ENCODE results near the gene LRP1B.

LRP1B gene

DNA sequence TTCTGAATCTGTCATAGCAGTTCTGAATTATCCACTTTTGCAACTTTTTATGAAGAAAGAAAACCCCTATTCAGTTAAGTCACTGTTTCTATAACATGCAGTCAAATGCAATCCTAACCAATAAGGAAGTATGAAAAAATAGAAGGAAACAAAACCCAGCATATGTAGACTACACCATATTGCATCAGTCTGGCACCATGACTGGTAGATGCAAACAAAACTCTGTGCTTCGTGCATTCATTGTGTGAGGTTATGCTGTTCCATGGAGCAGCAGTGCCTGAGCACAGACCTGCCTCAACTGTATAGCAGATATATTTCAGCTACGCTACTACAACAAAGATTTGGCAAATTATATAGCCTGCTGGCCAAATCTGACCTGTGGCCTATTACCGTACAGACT is 325.5 kb downstream of the LRP1B start:
- Histone ChIP-seq H3K27ac (ENCODE audit: low read depth, low read length) (no peak overlapping the region), H3K4me1 (ENCODE audit: control insufficient read depth, low read length) (no peaks in the 10 kb centered on the region), H3K9me2 (replicated peaks; ENCODE audit: control insufficient read depth, low read length) (no peaks in the 10 kb centered on the region), H3K36me3 (ENCODE audit: control insufficient read depth, low read length) (no peaks in the 10 kb centered on the region), H4K20me1 (ENCODE audit: control insufficient read depth, insufficient read depth, low read depth, low read length) (no peaks in the 10 kb centered on the region), H3K4me2 (ENCODE audit: low read length) (no peak overlapping the region), H3K4me3 (ENCODE audit: low read length) (no peak overlapping the region), H3K9me3 (ENCODE audit: control insufficient read depth, insufficient read depth, low read length) (no peaks in the 10 kb centered on the region; the same call in 1 of the 2 replicates), H3K27me3 (ENCODE audit: control insufficient read depth, low read length) (no peaks in the 10 kb centered on the region), H3K79me2 (ENCODE audit: control insufficient read depth, low read length) (no peaks in the 10 kb centered on the region), H3F3A (ENCODE audit: control insufficient read depth, insufficient read depth) (no peaks in the 10 kb centered on the region)
- TF ChIP-seq, protein P1, sequence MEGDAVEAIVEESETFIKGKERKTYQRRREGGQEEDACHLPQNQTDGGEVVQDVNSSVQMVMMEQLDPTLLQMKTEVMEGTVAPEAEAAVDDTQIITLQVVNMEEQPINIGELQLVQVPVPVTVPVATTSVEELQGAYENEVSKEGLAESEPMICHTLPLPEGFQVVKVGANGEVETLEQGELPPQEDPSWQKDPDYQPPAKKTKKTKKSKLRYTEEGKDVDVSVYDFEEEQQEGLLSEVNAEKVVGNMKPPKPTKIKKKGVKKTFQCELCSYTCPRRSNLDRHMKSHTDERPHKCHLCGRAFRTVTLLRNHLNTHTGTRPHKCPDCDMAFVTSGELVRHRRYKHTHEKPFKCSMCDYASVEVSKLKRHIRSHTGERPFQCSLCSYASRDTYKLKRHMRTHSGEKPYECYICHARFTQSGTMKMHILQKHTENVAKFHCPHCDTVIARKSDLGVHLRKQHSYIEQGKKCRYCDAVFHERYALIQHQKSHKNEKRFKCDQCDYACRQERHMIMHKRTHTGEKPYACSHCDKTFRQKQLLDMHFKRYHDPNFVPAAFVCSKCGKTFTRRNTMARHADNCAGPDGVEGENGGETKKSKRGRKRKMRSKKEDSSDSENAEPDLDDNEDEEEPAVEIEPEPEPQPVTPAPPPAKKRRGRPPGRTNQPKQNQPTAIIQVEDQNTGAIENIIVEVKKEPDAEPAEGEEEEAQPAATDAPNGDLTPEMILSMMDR (IDR thresholded peaks at IDR 0.05; ENCODE audit: low read depth, low read length, poor library complexity, severe bottlenecking) = no peak
- TF ChIP-seq EZH2phosphoT487 (IDR thresholded peaks at IDR 0.05; ENCODE audit: borderline replicate concordance, low read length) = no peak

DNA sequence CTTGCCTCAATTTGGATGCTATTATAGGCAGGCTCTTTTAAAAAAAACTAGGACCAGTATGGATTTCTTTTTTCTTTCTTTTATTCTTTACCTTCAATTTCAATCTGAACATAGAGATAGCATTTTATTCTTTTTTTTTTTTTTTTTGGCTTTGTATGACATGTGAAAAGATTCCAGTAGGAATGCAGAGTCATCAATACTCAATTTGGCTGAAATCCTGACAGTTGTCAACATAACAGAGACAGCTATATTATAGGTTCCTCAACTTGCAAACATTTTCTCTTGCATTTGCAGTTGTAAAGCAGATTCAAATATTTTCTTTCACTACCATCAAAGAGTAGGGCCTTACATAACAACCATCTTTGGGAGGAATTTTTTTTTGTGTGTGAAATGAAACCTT is 334.4 kb downstream of the LRP1B start:
- no peaks in the 10 kb centered on the region for H4K20me1 ChIP-seq (ENCODE audit: control insufficient read depth, insufficient read depth, low read depth, low read length)
- H3K4me2 ChIP-seq (ENCODE audit: low read length) = no peak overlapping the region
- no peak overlapping the region for H3K4me3 ChIP-seq (ENCODE audit: low read length)
- H3K79me2 ChIP-seq (ENCODE audit: control insufficient read depth, low read length) = no peaks in the 10 kb centered on the region
- H3K9me3 ChIP-seq (ENCODE audit: control insufficient read depth, insufficient read depth, low read length) = no peaks in the 10 kb centered on the region
- no peaks in the 10 kb centered on the region for H3K4me1 ChIP-seq (ENCODE audit: control insufficient read depth, low read length)
- no peaks in the 10 kb centered on the region for H3K36me3 ChIP-seq (ENCODE audit: control insufficient read depth, low read length)
- no peaks in the 10 kb centered on the region for H3F3A ChIP-seq (ENCODE audit: control insufficient read depth, insufficient read depth)
- H3K9me2 ChIP-seq (replicated peaks; ENCODE audit: control insufficient read depth, low read length) = no peaks in the 10 kb centered on the region
- TF ChIP-seq, protein P1 (IDR thresholded peaks at IDR 0.05; ENCODE audit: low read depth, low read length, poor library complexity, severe bottlenecking) = no peak
- TF ChIP-seq EZH2phosphoT487 (IDR thresholded peaks at IDR 0.05; ENCODE audit: borderline replicate concordance, low read length) = no peak
- H3K27me3 ChIP-seq (ENCODE audit: control insufficient read depth, low read length) = no peaks in the 10 kb centered on the region
- H3K27ac ChIP-seq (ENCODE audit: low read depth, low read length) = no peak overlapping the region

DNA sequence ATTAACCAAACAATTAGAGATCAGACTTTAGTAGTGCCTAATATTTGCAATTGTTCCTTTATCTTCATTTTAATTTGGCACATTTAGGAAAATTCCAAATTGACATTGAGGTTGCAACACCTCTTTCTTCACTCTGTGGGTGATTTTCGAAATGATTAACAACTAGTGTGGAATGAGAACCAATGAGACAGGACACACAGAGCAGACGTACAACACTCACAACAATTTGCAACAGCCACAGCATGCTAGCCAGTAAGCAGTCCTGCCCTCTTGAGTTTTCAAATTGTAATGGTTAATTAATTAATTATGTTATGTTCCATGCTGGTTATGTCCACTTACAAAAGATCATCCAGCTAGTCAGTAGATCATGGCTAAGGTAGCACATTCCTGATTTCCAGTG is 339.3 kb downstream of the LRP1B start:
- Histone ChIP-seq H3K27me3 (ENCODE audit: control insufficient read depth, low read length) (no peaks in the 10 kb centered on the region), H3K4me3 (ENCODE audit: low read length) (no peak overlapping the region), H3K9me3 (ENCODE audit: control insufficient read depth, insufficient read depth, low read length) (no peaks in the 10 kb centered on the region), H3K27ac (ENCODE audit: low read depth, low read length) (no peak overlapping the region), H4K20me1 (ENCODE audit: control insufficient read depth, insufficient read depth, low read depth, low read length) (no peaks in the 10 kb centered on the region), H3K4me2 (ENCODE audit: low read length) (no peak overlapping the region), H3K79me2 (ENCODE audit: control insufficient read depth, low read length) (no peaks in the 10 kb centered on the region), H3K9me2 (replicated peaks; ENCODE audit: control insufficient read depth, low read length) (no peaks in the 10 kb centered on the region), H3F3A (ENCODE audit: control insufficient read depth, insufficient read depth) (no peaks in the 10 kb centered on the region), H3K36me3 (ENCODE audit: control insufficient read depth, low read length) (no peaks in the 10 kb centered on the region), H3K4me1 (ENCODE audit: control insufficient read depth, low read length) (no peaks in the 10 kb centered on the region)
- TF ChIP-seq EZH2phosphoT487 (IDR thresholded peaks at IDR 0.05; ENCODE audit: borderline replicate concordance, low read length) = no peak
- TF ChIP-seq, protein P1 (IDR thresholded peaks at IDR 0.05; ENCODE audit: low read depth, low read length, poor library complexity, severe bottlenecking) = no peak

DNA sequence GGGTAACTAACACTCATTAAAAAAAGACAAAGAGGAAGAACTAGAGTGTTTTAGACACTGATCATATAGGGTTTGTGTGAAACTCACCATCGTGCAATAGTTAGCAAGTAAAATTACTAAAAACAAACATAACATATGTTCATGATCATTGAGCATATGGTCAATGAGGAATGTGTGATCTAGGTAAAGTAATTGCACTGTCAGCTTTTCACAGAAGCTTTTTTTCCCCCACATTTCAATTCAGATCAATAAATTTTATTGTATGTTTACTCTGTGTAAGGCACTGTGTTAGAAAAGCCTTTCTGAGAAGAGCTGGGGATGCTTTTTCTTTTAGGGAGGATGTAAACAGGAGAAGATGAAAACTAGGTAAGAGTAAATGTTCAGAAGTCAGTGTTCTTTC is 348.2 kb downstream of the LRP1B start:
- Histone ChIP-seq H4K20me1 (ENCODE audit: control insufficient read depth, insufficient read depth, low read depth, low read length) (no peaks in the 10 kb centered on the region), H3K27ac (ENCODE audit: low read depth, low read length) (no peak overlapping the region), H3K36me3 (ENCODE audit: control insufficient read depth, low read length) (no peaks in the 10 kb centered on the region), H3K4me1 (ENCODE audit: control insufficient read depth, low read length) (no peaks in the 10 kb centered on the region), H3K79me2 (ENCODE audit: control insufficient read depth, low read length) (no peaks in the 10 kb centered on the region), H3F3A (ENCODE audit: control insufficient read depth, insufficient read depth) (no peaks in the 10 kb centered on the region), H3K4me2 (ENCODE audit: low read length) (no peak overlapping the region), H3K4me3 (ENCODE audit: low read length) (no peak overlapping the region), H3K9me3 (ENCODE audit: control insufficient read depth, insufficient read depth, low read length) (no peaks in the 10 kb centered on the region), H3K9me2 (replicated peaks; ENCODE audit: control insufficient read depth, low read length) (no peaks in the 10 kb centered on the region), H3K27me3 (ENCODE audit: control insufficient read depth, low read length) (no peaks in the 10 kb centered on the region)
- no peak for TF ChIP-seq EZH2phosphoT487 (IDR thresholded peaks at IDR 0.05; ENCODE audit: borderline replicate concordance, low read length)
